Activated naive CD4-positive, alpha-beta T cell treated with anti-CD3 and anti-CD28 coated beads, Interleukin-2, amount 50 U/mL, for 72 hours (primary cell): Measurements from ENCODE around the gene CCDC66. TPM values are rescaled to one million over a fixed set of nuclear protein-coding genes. Genes with fewer than 3 reads are reported as not detected.

Experiments used
- ATAC-seq, 2 donors: fragments of 150-1000 bp; cut with Tn5 transposase; 2 replicates each; pipeline ENCODE4 v1.10.0; 2021; ENCODE audit warnings: mild to moderate bottlenecking in 2 of 2, moderate library complexity in 2 of 2
- DNase-seq, 2 donors: peaks; one replicate each; pipeline ENCODE4 v3.0.0; 2021 to 2022; ENCODE audit warnings: low spot score in 2 of 2
- H3K27ac Mint-ChIP-seq, 2 donors: one replicate each; pipeline ENCODE4 v1.8.0; 2022; ENCODE audit warnings: mild to moderate bottlenecking in 2 of 2, mixed read lengths in 2 of 2
- H3K36me3 Mint-ChIP-seq, 2 donors: one replicate each; pipeline ENCODE4 v1.8.0; 2022; ENCODE audit warnings: mixed read lengths in 2 of 2
- H3K9me3 Mint-ChIP-seq, 2 donors: one replicate each; pipeline ENCODE4 v1.8.0; 2022; ENCODE audit warnings: mixed read lengths in 2 of 2
- total RNA-seq, 2 donors: library from RNA; stranded (reverse); gene quantifications; one replicate each; pipeline ENCODE4 v1.2.3, GENCODE V29; 2022

The CCDC66 gene
- total RNA-seq, 2 donors from 2014 or later, result 26.5 to 53.8 TPM

- no peaks in the 10 kb centered on the region for H3K9me3 Mint-ChIP-seq
- peak overlapping the region in 1 of 2 donors; percentile 66 for H3K27ac Mint-ChIP-seq
- ATAC-seq (no peak), DNase-seq (no peak)
- peaks cover 6 to 49% of the 10 kb centered on the region in 2 donors for H3K36me3 Mint-ChIP-seq
Observed at GRCh38 chr3:56664823-56665222, 107.8 kb downstream of the CCDC66 start.

- peaks cover 6 to 55% of the 10 kb centered on the region in 2 donors for H3K36me3 Mint-ChIP-seq
- H3K9me3 Mint-ChIP-seq, result no peaks in the 10 kb centered on the region
- ATAC-seq (peak in 1 of 2 donors; percentile 55), DNase-seq (no peak)
- H3K27ac Mint-ChIP-seq, result peak overlapping the region in 1 of 2 donors; percentile 79
Observed at GRCh38 chr3:56667973-56668579, 111.1 kb downstream of the CCDC66 start.

Other genes starting within 250 kb of the CCDC66 start
- under 1 TPM in 1 of 2 donors, not detected in 1; 0.58 TPM for gene ERC2, start 88.7 kb upstream of the CCDC66 start, total RNA-seq
- 10 to 100 TPM; 37.3 to 68.3 TPM for gene TASOR, start 126.1 kb downstream of the CCDC66 start, total RNA-seq
- gene ARHGEF3, start 244.8 kb downstream of the CCDC66 start, total RNA-seq, result 10 to 100 TPM; 35.7 to 54.0 TPM